DMS114 treated with DMSO at 0.1 percent for 48 hours (cell line): ENCODE measurements around the gene WWOX.

Experiments used
- DNase-seq: peaks from one replicate; lab custom pipeline; 2025; ENCODE audit not compliant: unreplicated experiment; lab: John Stamatoyannopoulos, UW

The WWOX gene

GRCh38 chr16:78915811-78916345 is 816.4 kb downstream of the WWOX start:
- no peak for DNase-seq

GRCh38 chr16:78916928-78917545 is 817.6 kb downstream of the WWOX start:
- no peak for DNase-seq

- DNase-seq, result no peak
Measured at GRCh38 chr16:78918805-78919305, 819.4 kb downstream of the WWOX start.

DNA sequence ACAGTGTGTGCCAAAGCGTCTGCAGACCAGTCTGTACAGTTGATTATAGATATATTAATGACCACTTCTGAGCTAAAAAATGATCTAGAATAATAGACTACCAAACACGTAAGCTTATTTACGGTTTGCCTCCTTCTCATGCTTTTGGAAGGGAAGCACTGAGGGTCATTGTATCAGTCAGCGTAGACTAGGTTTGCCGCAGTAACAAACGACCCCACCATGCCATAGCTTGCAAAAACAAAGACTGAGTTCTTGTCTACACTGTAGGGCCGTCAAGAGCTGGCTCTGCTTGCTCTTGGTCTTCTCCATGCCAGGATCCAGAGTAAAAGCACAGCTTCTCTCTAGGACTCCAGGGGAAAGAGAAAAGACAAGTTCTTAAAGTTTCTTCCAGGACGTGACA is 820.4 kb downstream of the WWOX start:
- no peak for DNase-seq

- DNase-seq, result no peak
Measured at GRCh38 chr16:78920621-78921020, 821.2 kb downstream of the WWOX start.

GRCh38 chr16:78925083-78925767 is 825.8 kb downstream of the WWOX start:
- DNase-seq, result peak; percentile 11

- no peak for DNase-seq
Measured at GRCh38 chr16:78926723-78927210, 827.3 kb downstream of the WWOX start.

- DNase-seq, result no peak
Measured at GRCh38 chr16:78927766-78928165, 828.3 kb downstream of the WWOX start.

- DNase-seq, result no peak
Measured at GRCh38 chr16:78929841-78930240, 830.4 kb downstream of the WWOX start.

GRCh38 chr16:78930561-78930960 is 831.1 kb downstream of the WWOX start:
- DNase-seq, result no peak

- DNase-seq, result no peak
Measured at GRCh38 chr16:78931267-78931666, 831.8 kb downstream of the WWOX start.

- no peak for DNase-seq
Measured at GRCh38 chr16:78931678-78932077, 832.2 kb downstream of the WWOX start.

DNA sequence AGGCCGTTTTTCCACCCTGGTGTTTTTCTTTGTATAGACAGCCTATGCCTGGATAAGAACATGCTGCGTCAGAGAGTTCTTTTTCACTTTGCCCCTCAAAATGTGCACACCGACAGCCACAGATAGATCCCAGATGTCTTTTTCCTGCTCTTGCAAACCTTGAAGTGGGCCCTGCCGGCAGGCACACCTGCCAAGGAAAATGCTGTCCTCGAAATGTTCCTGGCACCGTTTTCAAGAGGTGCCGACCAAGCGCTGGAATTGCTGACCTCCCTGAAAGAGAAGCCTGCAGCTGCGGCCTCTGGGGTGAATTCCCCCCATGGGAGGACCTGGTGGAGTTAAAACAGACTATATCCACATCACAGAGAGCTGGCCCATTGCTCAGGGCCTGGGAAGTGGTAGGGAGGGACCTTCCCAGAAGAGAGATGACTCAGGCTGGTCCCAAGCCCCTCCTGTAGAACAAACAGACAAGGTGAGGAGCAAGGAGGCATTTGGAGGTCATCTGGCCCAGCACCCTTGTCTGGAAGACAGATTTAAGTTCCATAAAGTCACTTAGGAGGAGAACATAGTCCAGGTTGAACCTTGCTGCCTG is 833.0 kb downstream of the WWOX start:
- no peak for DNase-seq

DNA sequence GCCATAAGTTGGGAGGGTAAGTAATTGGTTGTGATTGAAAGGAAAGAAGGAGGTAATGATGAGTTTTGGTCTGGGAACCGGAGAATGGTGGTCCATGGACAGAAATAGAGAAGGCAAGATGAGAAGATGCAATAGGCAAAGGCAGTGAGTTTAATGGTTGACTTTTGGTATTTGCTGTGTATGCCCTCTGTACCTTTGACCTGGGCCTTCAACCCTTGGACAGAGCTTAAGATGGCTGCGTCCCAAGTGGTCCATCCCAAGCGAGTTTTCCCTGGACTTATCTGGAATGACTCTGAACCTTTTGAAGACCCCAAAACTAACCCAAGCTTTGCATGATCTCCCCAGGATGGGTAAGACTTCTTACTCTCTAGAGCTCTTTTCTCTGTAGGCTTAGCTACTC is 836.6 kb downstream of the WWOX start:
- no peak for DNase-seq

DNA sequence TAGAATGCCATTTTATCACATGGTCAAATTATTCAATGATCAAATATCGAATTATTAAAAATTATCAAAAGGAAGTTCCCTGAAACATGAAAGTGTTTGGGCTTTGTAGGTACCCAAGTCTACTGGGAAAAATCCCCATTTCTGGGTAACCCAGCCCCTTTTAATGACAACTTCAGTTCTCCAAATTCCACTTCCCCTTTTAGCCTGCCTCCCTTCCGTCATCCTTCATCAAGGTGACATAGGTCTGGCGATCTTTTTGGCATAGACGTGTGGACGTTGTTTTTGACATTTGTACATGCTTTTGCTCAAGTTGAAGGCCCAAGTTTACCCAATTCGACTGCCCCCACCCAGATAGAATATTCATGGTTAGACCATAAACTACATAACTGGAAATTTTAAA is 840.1 kb downstream of the WWOX start:
- no peak for DNase-seq

DNA sequence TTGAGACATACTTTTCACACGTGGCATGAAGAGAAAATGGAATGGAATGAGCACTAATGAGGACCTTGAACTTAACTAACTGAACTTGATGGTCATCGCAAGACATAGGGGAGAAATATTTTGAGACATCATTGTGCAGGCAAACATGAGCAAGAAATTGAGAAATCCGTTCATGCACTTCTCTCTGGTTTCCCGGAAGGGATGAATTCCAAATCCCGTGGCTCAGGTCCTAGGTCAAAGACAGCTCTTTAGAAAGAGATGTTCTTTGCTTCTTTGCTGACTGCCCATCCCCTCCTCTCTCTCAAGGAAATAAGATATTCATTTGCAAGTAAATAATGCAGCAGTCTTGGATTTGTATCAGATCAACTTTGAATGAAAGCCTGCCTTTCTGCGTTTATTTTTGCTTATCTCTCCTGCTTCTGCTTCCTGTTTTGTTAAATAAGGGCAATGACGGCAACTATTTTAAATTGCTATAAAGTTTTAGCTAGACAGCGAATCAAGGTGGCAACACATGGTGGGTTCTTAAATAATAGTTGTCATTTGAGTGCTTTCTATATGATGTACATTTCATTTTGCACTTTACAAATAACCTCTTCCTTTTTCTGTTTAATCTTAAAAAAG is 843.3 kb downstream of the WWOX start:
- DNase-seq, result no peak

DNA sequence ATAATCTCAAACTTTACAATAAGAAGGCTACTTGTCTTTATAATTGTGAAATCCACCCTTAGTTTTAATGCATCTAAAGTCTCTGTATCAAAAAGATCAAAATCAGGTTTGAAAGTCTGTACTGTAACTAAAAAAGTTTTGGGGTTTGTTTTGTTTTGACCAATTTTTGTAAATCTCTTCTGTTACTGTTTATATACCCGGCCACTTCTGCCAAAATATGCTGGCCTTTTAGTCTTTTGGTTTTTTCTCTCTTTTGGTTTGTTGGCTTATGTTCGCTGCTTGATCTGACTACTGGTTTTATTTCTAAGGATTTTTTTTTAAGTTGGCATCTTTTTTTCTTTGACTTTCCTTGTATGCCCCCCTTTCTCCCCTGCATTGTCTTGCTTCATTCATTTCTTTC is 845.9 kb downstream of the WWOX start:
- no peak for DNase-seq

DNA sequence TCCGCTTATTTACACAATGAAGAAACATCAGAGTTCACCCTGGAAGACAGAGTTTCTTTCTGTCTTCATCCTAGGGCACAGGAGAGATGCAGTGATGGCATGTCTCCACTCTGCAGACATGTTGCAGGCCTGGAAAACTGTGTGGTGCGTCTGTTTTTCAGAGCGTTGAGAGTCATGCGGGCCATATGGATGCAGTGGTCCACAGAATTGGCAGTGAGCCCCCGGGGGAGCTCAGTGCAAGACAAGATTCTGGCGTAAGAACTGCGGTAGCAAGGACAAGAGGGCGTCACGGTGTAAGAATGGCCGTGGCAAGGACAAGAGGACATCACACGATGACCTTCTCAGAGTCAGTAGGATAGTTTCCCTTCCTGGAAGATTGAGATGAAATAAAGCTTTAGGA is 847.1 kb downstream of the WWOX start:
- DNase-seq, result no peak

- DNase-seq, result no peak
Measured at GRCh38 chr16:78950768-78951167, 851.3 kb downstream of the WWOX start.

- DNase-seq, result no peak
Measured at GRCh38 chr16:78952630-78953029, 853.2 kb downstream of the WWOX start.

DNA sequence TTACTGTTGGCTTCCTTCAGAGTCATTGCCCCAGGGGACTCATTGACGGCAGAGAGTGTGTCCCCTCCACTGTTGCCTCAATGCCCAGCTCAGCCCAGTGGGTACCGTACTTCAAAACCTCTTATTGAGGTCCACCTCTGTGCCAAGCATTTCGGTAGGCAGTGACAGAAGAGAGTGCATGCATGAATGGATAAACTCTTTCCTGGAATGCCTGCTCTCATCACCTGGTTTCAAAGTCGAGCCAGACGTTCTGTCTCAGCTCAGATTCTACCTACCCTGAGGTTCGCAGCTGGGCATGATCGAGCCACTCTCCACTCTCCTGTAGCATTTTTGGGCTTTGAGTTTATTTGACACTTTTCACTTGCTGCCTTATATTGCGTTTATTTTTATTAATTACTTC is 854.1 kb downstream of the WWOX start:
- no peak for DNase-seq

GRCh38 chr16:78955206-78955605 is 855.8 kb downstream of the WWOX start:
- no peak for DNase-seq
